Measurements from ENCODE around the gene TLK1. TPM values are rescaled to one million over a fixed set of nuclear protein-coding genes. Genes with fewer than 3 reads are reported as not detected.

The TLK1 gene
- total RNA-seq, 1 donor from 2014 or later = 32.2 TPM

DNA sequence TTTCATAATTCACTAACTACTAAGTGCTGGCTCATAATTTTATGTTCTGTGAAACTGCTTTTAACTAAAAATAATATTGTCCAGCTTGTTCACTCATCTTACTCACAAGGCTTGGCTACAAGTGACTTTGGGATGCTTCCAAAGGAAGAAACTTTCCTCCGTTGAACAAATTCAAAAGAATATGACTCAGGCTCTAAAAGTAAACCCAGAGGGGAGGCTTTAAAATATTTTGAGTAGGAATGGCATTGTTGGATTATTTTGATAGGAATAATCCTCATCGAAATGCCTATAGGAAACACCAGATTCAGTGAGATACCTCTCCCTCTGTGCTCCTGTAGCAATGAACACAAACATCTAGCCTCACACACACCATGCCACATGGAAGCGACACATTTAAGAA, 25.2 kb upstream of the TLK1 start:
- no peaks in the 10 kb centered on the region for H3K4me1 ChIP-seq
- no peak for DNase-seq (ENCODE audit: low spot score in 2 of 2)
- intact Hi-C loops (cut with DNase I) = no loop called here
- TF ChIP-seq, protein P1, sequence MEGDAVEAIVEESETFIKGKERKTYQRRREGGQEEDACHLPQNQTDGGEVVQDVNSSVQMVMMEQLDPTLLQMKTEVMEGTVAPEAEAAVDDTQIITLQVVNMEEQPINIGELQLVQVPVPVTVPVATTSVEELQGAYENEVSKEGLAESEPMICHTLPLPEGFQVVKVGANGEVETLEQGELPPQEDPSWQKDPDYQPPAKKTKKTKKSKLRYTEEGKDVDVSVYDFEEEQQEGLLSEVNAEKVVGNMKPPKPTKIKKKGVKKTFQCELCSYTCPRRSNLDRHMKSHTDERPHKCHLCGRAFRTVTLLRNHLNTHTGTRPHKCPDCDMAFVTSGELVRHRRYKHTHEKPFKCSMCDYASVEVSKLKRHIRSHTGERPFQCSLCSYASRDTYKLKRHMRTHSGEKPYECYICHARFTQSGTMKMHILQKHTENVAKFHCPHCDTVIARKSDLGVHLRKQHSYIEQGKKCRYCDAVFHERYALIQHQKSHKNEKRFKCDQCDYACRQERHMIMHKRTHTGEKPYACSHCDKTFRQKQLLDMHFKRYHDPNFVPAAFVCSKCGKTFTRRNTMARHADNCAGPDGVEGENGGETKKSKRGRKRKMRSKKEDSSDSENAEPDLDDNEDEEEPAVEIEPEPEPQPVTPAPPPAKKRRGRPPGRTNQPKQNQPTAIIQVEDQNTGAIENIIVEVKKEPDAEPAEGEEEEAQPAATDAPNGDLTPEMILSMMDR (IDR thresholded peaks at IDR 0.05) = no peak
- H3K4me3 ChIP-seq = no peak overlapping the region
- no peaks in the 10 kb centered on the region for H3K9me3 ChIP-seq
- no peaks in the 10 kb centered on the region for H3K27me3 ChIP-seq
- H3K36me3 ChIP-seq = no peaks in the 10 kb centered on the region
- H3K27ac ChIP-seq = no peak overlapping the region

DNA sequence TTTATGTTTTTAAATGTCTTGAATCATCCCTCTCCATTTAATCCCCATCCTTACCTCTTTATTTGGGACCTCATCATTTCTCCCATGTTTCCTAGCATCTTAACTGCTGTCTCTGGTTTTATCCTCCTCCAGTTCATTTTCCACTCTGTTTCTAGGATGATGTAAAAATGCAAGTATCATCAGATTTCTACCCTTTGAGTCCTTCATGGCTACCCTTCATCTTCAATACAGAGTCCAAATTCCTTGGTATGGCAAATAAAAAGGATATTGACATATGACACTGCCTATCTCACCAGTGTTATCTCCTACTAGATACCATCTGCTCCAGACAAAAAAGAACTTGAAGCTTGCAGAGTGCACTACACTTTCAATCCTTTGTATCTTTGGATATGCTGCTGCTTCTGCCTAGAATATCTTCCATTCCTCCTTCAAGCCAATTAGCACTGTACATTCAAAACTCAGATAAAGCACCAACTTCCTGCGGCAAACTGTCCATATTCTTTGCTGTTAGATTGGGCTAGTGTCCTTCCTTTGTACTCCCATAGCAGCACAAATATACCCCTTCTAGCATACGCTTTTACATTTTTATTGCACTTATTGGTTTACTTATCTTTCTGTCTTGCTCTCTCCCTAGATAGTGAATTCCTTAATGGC, 24.6 kb upstream of the TLK1 start:
- intact Hi-C loops (cut with DNase I) = no loop called here
- Histone ChIP-seq H3K36me3 (no peaks in the 10 kb centered on the region), H3K27me3 (no peaks in the 10 kb centered on the region), H3K27ac (no peak overlapping the region), H3K4me1 (no peaks in the 10 kb centered on the region), H3K4me3 (no peak overlapping the region), H3K9me3 (no peaks in the 10 kb centered on the region)
- DNase-seq (ENCODE audit: low spot score in 2 of 2) = no peak
- TF ChIP-seq, protein P1 (IDR thresholded peaks at IDR 0.05) = no peak

DNA sequence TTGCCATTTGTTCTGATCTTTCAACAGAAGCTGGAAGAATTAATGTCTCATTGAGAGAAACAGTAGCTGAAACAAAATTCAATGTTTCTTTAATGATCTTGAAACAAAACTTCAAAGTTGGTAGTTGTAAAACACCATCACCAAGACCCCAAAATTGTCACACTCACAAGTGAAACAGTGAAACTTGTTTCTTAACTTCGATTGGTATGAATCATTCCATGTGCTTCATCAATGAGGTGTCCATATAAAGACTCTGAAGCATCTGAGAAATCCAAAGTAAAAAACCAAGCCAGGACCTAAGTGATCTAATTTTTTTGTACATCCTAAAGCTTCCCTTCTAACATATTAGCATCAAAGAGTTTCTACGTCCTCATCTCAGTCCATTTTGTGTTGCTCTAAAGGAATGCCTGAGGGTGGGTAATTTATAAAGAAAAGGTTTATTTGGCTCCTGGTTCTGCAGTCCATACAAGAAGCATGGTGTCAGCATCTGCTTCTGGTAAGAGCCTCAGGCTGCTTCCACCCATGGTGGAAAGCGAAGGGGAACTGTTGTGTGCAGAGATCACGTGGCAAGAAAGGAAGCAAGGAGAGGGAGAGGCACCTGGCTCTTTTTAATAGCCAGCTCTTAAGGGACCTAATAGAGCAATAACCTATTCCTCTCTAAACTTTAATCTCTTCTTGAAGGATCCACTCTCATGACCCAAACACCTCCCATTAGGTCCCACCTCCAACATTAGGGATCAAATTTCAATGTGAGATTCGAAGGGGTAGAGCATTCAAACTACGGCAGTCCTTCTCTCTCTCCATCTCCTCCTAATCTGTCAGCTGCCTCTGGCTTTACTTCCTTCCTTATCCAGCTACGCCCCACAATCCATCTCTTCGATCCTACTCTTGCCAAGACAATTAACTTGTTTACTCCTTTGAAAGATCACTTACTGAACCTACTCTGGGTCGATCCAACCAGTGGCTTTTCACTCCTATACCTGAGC, 20.7 kb upstream of the TLK1 start:
- TF ChIP-seq, protein P1 (IDR thresholded peaks at IDR 0.05) = no peak
- H3K9me3 ChIP-seq = no peaks in the 10 kb centered on the region
- H3K4me3 ChIP-seq = no peak overlapping the region
- no peak overlapping the region for H3K27ac ChIP-seq
- no peaks in the 10 kb centered on the region for H3K36me3 ChIP-seq
- no peak for DNase-seq (ENCODE audit: low spot score in 2 of 2)
- no peaks in the 10 kb centered on the region for H3K4me1 ChIP-seq
- intact Hi-C loops (cut with DNase I) = no loop called here
- H3K27me3 ChIP-seq = no peaks in the 10 kb centered on the region

DNA sequence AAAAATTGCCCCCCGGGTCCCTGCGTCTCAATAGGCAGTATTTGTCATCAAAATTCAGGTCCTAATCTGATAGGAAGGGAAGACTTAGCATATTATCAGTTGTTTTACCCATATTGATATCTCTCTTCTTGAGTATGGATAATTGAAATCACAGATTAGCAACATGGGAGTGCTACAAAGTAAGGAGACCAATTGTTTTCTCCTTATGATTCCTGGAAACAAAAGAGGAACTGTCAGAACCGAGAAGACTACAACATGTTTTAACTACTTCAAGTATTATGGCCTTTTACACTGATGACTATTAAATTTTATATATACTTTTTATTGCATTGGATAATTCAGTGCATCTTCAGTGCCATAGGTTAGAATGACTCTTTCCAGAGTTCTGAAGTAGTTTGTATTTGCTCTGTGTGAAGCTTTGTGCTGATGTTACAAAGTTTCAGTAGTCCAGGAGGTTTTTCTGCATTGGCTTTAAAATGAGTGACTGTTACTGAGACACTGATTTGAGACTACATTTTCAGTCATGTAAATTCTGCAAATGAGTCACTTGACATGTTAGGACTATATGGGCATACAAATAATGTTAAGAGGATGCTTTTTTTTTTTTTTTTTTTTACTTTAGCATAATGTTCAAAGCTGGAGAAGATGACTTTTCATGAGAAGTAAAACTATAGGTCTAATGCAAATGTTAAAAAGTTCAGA, 19.7 kb upstream of the TLK1 start:
- Histone ChIP-seq H3K4me3 (no peak overlapping the region), H3K27ac (no peak overlapping the region), H3K4me1 (no peaks in the 10 kb centered on the region), H3K36me3 (no peaks in the 10 kb centered on the region), H3K9me3 (no peaks in the 10 kb centered on the region), H3K27me3 (no peaks in the 10 kb centered on the region)
- no peak for DNase-seq (ENCODE audit: low spot score in 2 of 2)
- intact Hi-C loops (cut with DNase I) = no loop called here
- TF ChIP-seq, protein P1 (IDR thresholded peaks at IDR 0.05) = no peak

DNA sequence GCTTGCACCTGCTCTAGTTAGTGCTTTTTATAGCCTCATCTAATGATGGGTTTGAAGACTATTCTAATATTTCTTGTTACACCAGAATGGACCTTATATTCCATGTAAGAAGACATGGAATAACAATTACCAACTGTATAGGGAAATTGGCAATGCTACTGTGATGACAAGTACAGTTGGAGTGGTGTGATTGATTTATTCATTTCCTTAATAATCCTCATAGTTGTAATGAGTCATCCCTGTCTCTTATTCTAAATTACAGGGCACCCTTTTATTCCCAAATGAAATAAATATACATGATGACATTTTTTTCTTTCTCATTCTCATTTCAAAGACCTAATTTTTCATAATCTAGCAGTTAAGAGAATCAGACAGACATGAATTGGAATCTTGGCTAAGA, 18.3 kb upstream of the TLK1 start:
- H3K4me3 ChIP-seq = no peak overlapping the region
- intact Hi-C loops (cut with DNase I) = no loop called here
- no peak overlapping the region for H3K27ac ChIP-seq
- H3K27me3 ChIP-seq = no peaks in the 10 kb centered on the region
- no peaks in the 10 kb centered on the region for H3K9me3 ChIP-seq
- no peak for DNase-seq (ENCODE audit: low spot score in 2 of 2)
- no peaks in the 10 kb centered on the region for H3K4me1 ChIP-seq
- no peaks in the 10 kb centered on the region for H3K36me3 ChIP-seq
- TF ChIP-seq, protein P1 (IDR thresholded peaks at IDR 0.05) = no peak

Measured in ascending aorta (tissue), 2 donors.